Right lobe of liver (tissue), 6 donors: ENCODE results near the gene C6orf136. TPM values are rescaled to one million over a fixed set of nuclear protein-coding genes. Genes with fewer than 3 reads are reported as not detected.
"Not testable (repeated sequence)": the region's sequence is repeated elsewhere in the genome, so short reads cannot be mapped to it uniquely, and the experiment has no call there.

ENCODE experiments used
- ATAC-seq, 4 donors: fragments of 200-7000 bp; cut with Tn5 transposase; one replicate each; pipeline ENCODE4 v1.9.1; 2020; ENCODE audit warnings: mild to moderate bottlenecking in 4 of 4, moderate library complexity in 4 of 4
- DNase-seq, 3 donors: peaks; one replicate each; pipeline ENCODE4 v3.0.0-alpha.2; 2020
- H3K27ac ChIP-seq, 3 donors: fragments of 200-600 bp; one replicate each; pipeline ENCODE4 v1.8.0; 2022
- H3K27me3 ChIP-seq, 2 donors: fragments of 200-600 bp; one replicate each; pipeline ENCODE4 v1.8.0; 2022
- H3K36me3 ChIP-seq, 4 donors: fragments of 200-600 bp; sonication (generic) in 1 of 4; one replicate each; pipeline versions ENCODE4 v1.5.1 to v1.8.0; 2017 to 2022; ENCODE audit warnings: control low read depth in 1 of 4
- H3K4me1 ChIP-seq, 4 donors: fragments of 200-600 bp; sonication (generic) in 1 of 4; one replicate each; pipeline versions ENCODE4 v1.5.1 to v1.8.0; 2017 to 2022; ENCODE audit warnings: control low read depth in 1 of 4
- H3K4me3 ChIP-seq, 3 donors: fragments of 200-600 bp; one replicate each; pipeline ENCODE4 v1.8.0; 2022
- H3K9me3 ChIP-seq, 4 donors: fragments of 200-600 bp; sonication (generic) in 1 of 4; one replicate each; pipeline versions ENCODE4 v1.5.1 to v1.8.0; 2017 to 2022; ENCODE audit warnings: control low read depth in 1 of 4
- CTCF ChIP-seq, 4 donors: fragments of 200-600 bp in 3 of 4; fragments of 450-650 bp in 1 of 4; IDR thresholded peaks; one replicate each; pipeline versions ENCODE4 v1.5.1 to v1.8.0; 2016 to 2022; ENCODE audit warnings: antibody characterized with exemption in 4 of 4, mild to moderate bottlenecking in 2 of 4
- POLR2A ChIP-seq: fragments of 450-650 bp; IDR thresholded peaks from one replicate; pipeline ENCODE4 v1.6.1; 2017; ENCODE audit warnings: antibody characterized with exemption, mild to moderate bottlenecking
- WGBS: methylation state at CpG from one replicate; pipeline ENCODE4 v1.1.6; 2018; ENCODE audit warnings: low coverage, low lambda C conversion rate; ENCODE audit not compliant: insufficient coverage; ENCODE audit errors: missing lambda C conversion rate; 5-methylcytosine and 5-hydroxymethylcytosine counted together
- intact Hi-C, 2 donors: fragments of 100-400 bp; cut with DNase I; formaldehyde crosslinking; loops; one replicate each; pipeline versions ENCODE4 v1.11.2 to v1.14.1; 2022
- total RNA-seq, 6 experiments: library from RNA; depleted of rRNA in 2 of 6; stranded (reverse); fragments of >200 nt in 2 of 6; fragmentation: NEBNext Ultra II Directional in 3 of 6; extraction: Animal tissue kit (Norgen Biotek cat#: 25700) in 3 of 6; gene quantifications; one replicate each; pipeline versions ENCODE4 v1.1.0 to v1.2.4, GENCODE V29; 2016 to 2023
- donor health status: DM: no; HTN: yes; CAD: no.
- donor health status: DM: no; HTN: no; CAD: no.
- donor health status: DM: no; HTN: no; CAD: no.
- donor health status: DM: no; HTN: yes; CAD: no.
- donor health status: DM: no; HTN: yes; CAD: no.

Gene C6orf136
- total RNA-seq, 6 experiments from 2014 or later = 8.2 to 14.1 (median 11.0) TPM

- peak in 1 of 4 donors; percentile 45 for ATAC-seq
- peaks cover 0 to 10% (median 3%) of the 10 kb centered on the region in 4 donors for H3K4me1 ChIP-seq
- H3K27ac ChIP-seq = no peak overlapping the region
- DNase-seq = no peak
- no peak overlapping the region for H3K4me3 ChIP-seq
- intact Hi-C loops = no loop called here
- TF ChIP-seq POLR2A (no peak), CTCF (IDR thresholded peaks at IDR 0.05) (no peak)
- H3K36me3 ChIP-seq = peaks cover 0 to 90% (median 27%) of the 10 kb centered on the region in 4 donors
- 62% methylated on average over 18 of the region's 19 CpGs for WGBS
- H3K27me3 ChIP-seq = no peaks in the 10 kb centered on the region
- no peaks in the 10 kb centered on the region for H3K9me3 ChIP-seq
Measured at GRCh38 chr6:30654798-30655742, 8.1 kb downstream of the C6orf136 start.

- H3K27ac ChIP-seq = no peak overlapping the region
- DNase-seq = no peak
- intact Hi-C loops = no loop called here
- 82% methylated on average over 3 of the region's 3 CpGs for WGBS
- H3K4me1 ChIP-seq = peaks cover 0 to 10% (median 3%) of the 10 kb centered on the region in 4 donors
- H3K36me3 ChIP-seq = peaks cover 0 to 97% (median 27%) of the 10 kb centered on the region in 4 donors
- no peaks in the 10 kb centered on the region for H3K27me3 ChIP-seq
- no peak overlapping the region for H3K4me3 ChIP-seq
- no peaks in the 10 kb centered on the region for H3K9me3 ChIP-seq
- ATAC-seq = no peak
- TF ChIP-seq POLR2A (no peak), CTCF (IDR thresholded peaks at IDR 0.05) (no peak)
Measured at GRCh38 chr6:30655743-30656094, 8.8 kb downstream of the C6orf136 start.

GRCh38 chr6:30656513-30656912 lies 9.6 kb downstream of the C6orf136 start:
- no peak for TF ChIP-seq POLR2A
- TF ChIP-seq CTCF (IDR thresholded peaks at IDR 0.05) = no peak
- Histone ChIP-seq H3K4me1 (peaks cover 0 to 10% (median 3%) of the 10 kb centered on the region in 4 donors), H3K27me3 (no peaks in the 10 kb centered on the region), H3K36me3 (peaks cover 0 to 97% (median 27%) of the 10 kb centered on the region in 4 donors), H3K27ac (no peak overlapping the region), H3K4me3 (no peak overlapping the region), H3K9me3 (no peaks in the 10 kb centered on the region)
- ATAC-seq (peak; percentile 17 to 43 (median 26)), DNase-seq (no peak)
- intact Hi-C loops = no loop called here
- 70% methylated on average over 3 of the region's 7 CpGs for WGBS

- intact Hi-C loops = no loop called here
- Histone ChIP-seq H3K27me3 (no peaks in the 10 kb centered on the region), H3K27ac (no peak overlapping the region), H3K4me3 (no peak overlapping the region), H3K36me3 (peaks cover 4 to 98% (median 27%) of the 10 kb centered on the region in 4 donors), H3K9me3 (no peaks in the 10 kb centered on the region), H3K4me1 (peaks cover 0 to 10% (median 3%) of the 10 kb centered on the region in 4 donors)
- DNase-seq (no peak), ATAC-seq (peak in 1 of 4 donors; percentile 7)
- TF ChIP-seq POLR2A (no peak), CTCF (IDR thresholded peaks at IDR 0.05) (no peak)
Measured at GRCh38 chr6:30657454-30657853, 10.5 kb downstream of the C6orf136 start.

- DNase-seq, H3K27ac ChIP-seq, H3K4me3 ChIP-seq, H3K9me3 ChIP-seq, H3K27me3 ChIP-seq, H3K4me1 ChIP-seq, intact Hi-C loops: not testable (repeated sequence)
- peaks cover 5 to 98% (median 29%) of the 10 kb centered on the region in 4 donors for H3K36me3 ChIP-seq
- ATAC-seq = peak; percentile 21 to 68 (median 32)
- WGBS = 46% methylated on average over 3 of the region's 5 CpGs
Measured at GRCh38 chr6:30657922-30658321, 11.0 kb downstream of the C6orf136 start.
